Tibial nerve (tissue), 4 donors: ENCODE measurements around the gene SPTLC2. TPM values are rescaled to one million over a fixed set of nuclear protein-coding genes. Genes with fewer than 3 reads are reported as not detected.

Source experiments
- DNase-seq, 2 donors: peaks; one replicate each; pipeline ENCODE4 v3.0.0-alpha.2; 2019; ENCODE audit warnings: low spot score in 2 of 2
- H3K27ac ChIP-seq, 4 donors: fragments of 200-600 bp; sonication (generic) in 3 of 4; one replicate each; pipeline ENCODE4 v1.5.1; 2017 to 2019; ENCODE audit warnings: mild to moderate bottlenecking in 1 of 4
- H3K27me3 ChIP-seq, 2 donors: fragments of 200-600 bp; sonication (generic) in 1 of 2; one replicate each; pipeline versions ENCODE4 v1.5.1 to v1.6.0; 2017 to 2019
- H3K36me3 ChIP-seq, 3 donors: fragments of 200-600 bp; sonication (generic); one replicate each; pipeline ENCODE4 v1.5.1; 2018 to 2019
- H3K4me1 ChIP-seq, 4 donors: fragments of 200-600 bp; sonication (generic) in 3 of 4; one replicate each; pipeline ENCODE4 v1.5.1; 2017 to 2019
- H3K4me3 ChIP-seq, 4 donors: fragments of 200-600 bp; sonication (generic) in 3 of 4; one replicate each; pipeline ENCODE4 v1.5.1; 2017 to 2019; ENCODE audit warnings: mild to moderate bottlenecking in 1 of 4, moderate library complexity in 1 of 4
- H3K9me3 ChIP-seq, 4 donors: fragments of 200-600 bp; sonication (generic) in 3 of 4; one replicate each; pipeline ENCODE4 v1.5.1; 2017 to 2019
- EP300 ChIP-seq, 2 donors: sonication (generic); formaldehyde crosslinking; IDR thresholded peaks; one replicate each; pipeline ENCODE4 v1.6.1; 2017; ENCODE audit warnings: antibody characterized with exemption in 2 of 2, mild to moderate bottlenecking in 1 of 2
- POLR2A ChIP-seq, 2 donors: fragments of 450-650 bp; IDR thresholded peaks; one replicate each; pipeline ENCODE4 v1.6.1; 2017; ENCODE audit warnings: antibody characterized with exemption in 2 of 2, mild to moderate bottlenecking in 2 of 2, moderate library complexity in 2 of 2
- WGBS, 2 donors: methylation state at CpG; one replicate each; pipeline ENCODE4 v1.1.5; 2018; 5-methylcytosine and 5-hydroxymethylcytosine counted together
- total RNA-seq, 4 donors: library from RNA; depleted of rRNA; stranded (reverse); fragments of >200 nt; gene quantifications; one replicate each; pipeline ENCODE4 v1.1.0, GENCODE V29; 2016
- TF ChIP-seq, protein P1 (sequence below), 5 experiments: fragments of 200-600 bp in 3 of 5; fragments of 450-650 bp in 2 of 5; sonication (generic) in 3 of 5; IDR thresholded peaks; one replicate each; pipeline ENCODE4 v1.5.1; 2016 to 2019; ENCODE audit warnings: antibody characterized with exemption in 5 of 5, mild to moderate bottlenecking in 3 of 5, moderate library complexity in 2 of 5

The SPTLC2 gene
- total RNA-seq, 4 donors from 2014 or later = 25.5 to 45.2 (median 29.7) TPM

DNA sequence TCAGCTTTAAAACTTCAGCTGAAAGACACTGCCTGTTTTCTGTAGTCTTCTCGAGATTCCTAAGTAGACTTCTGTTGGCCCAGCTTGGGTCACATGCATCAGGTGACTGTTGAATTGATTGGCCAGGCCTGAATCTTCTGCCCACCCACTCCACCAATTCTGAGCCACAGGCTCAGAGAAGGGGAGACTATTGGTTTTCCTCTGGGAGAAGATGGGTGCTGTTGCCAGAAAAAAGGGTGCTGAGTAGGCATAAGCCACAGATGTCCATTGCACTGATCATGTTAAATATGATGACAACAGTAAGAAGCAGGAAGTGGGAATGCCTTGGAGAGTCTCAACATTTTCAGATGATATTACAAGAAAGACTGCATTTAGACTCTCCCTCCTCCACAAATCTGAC, 6.8 kb upstream of the SPTLC2 start:
- H3K27ac ChIP-seq = no peak overlapping the region
- 70% methylated on average over 1 of the region's 1 CpG for WGBS, 2 donors
- no peaks in the 10 kb centered on the region for H3K36me3 ChIP-seq
- H3K4me1 ChIP-seq = no peaks in the 10 kb centered on the region
- DNase-seq = no peak
- H3K9me3 ChIP-seq = no peaks in the 10 kb centered on the region
- H3K27me3 ChIP-seq = no peaks in the 10 kb centered on the region
- TF ChIP-seq POLR2A (IDR thresholded peaks at IDR 0.05) (no peak), EP300 (IDR thresholded peaks at IDR 0.05) (no peak)
- TF ChIP-seq, protein P1, sequence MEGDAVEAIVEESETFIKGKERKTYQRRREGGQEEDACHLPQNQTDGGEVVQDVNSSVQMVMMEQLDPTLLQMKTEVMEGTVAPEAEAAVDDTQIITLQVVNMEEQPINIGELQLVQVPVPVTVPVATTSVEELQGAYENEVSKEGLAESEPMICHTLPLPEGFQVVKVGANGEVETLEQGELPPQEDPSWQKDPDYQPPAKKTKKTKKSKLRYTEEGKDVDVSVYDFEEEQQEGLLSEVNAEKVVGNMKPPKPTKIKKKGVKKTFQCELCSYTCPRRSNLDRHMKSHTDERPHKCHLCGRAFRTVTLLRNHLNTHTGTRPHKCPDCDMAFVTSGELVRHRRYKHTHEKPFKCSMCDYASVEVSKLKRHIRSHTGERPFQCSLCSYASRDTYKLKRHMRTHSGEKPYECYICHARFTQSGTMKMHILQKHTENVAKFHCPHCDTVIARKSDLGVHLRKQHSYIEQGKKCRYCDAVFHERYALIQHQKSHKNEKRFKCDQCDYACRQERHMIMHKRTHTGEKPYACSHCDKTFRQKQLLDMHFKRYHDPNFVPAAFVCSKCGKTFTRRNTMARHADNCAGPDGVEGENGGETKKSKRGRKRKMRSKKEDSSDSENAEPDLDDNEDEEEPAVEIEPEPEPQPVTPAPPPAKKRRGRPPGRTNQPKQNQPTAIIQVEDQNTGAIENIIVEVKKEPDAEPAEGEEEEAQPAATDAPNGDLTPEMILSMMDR (IDR thresholded peaks at IDR 0.05) = no peak
- no peak overlapping the region for H3K4me3 ChIP-seq

DNA sequence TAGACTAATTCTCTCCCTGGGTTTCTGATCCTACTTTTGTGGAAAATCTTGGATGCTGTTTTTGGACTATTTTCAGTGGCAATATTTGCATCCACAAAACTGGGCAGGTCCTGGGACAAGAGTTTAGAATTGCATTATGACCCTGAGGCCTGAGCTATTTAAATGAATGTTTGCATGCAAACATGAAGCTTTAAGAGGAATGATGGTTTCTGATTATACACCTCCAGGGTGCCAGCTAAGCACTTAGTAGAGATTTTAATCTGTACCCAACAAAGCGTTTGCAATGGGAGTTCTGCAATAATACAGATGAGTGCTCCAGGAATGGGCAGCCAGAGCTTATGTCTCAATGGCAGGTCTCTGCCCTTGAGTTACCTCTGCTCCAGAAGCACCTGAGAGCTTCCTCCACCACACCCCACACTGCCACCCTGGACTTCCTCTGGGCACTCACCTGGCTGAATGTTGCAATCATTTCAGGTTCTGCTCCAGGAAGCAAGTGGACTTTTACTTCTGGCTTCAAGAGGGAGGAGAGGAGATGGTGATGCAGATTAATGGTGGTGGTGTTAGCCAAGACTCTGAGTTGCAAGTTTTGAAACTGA, 6.0 kb upstream of the SPTLC2 start:
- TF ChIP-seq, protein P1 (IDR thresholded peaks at IDR 0.05) = no peak
- no peaks in the 10 kb centered on the region for H3K9me3 ChIP-seq
- H3K4me3 ChIP-seq = no peak overlapping the region
- WGBS, 2 donors = 39 to 40% methylated on average over 1 of the region's 1 CpG
- no peaks in the 10 kb centered on the region for H3K27me3 ChIP-seq
- no peaks in the 10 kb centered on the region for H3K36me3 ChIP-seq
- H3K4me1 ChIP-seq = no peaks in the 10 kb centered on the region
- DNase-seq = no peak
- H3K27ac ChIP-seq = no peak overlapping the region

DNA sequence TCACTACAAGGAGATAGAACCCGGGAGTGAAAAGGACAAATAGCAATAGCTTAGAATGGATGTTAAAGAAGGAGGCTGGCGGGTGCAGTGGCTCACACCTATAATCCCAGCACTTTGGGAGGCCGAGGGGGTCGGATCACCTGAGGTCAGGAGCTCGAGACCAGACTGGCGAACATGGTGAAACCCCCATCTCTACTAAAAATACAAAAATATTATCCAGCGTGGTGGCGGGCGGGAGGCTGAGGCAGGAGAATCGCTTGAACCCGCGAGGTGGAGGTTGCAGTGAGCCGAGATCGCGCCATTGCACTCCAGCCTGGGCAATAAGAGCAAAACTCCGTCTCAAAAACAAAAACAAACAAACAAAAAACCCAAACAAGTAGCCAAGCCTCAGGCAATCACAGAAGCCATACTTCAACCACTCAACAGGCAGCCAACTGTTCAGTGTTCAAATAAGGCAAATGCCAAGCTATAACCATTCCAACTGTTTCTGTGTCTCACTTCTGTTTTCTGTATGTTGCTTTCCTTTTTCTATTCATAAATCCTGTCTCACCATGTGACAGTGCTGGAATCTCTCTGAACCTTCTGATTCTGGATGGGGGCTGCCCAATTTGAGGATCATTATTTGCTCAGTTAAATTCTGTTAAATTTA, 3.9 kb upstream of the SPTLC2 start:
- WGBS, 2 donors = 86 to 89% methylated on average over 16 of the region's 16 CpGs
- no peaks in the 10 kb centered on the region for H3K27me3 ChIP-seq
- DNase-seq = no peak
- H3K27ac ChIP-seq = no peak overlapping the region
- H3K36me3 ChIP-seq = no peaks in the 10 kb centered on the region
- TF ChIP-seq, protein P1 (IDR thresholded peaks at IDR 0.05) = no peak
- TF ChIP-seq EP300 (IDR thresholded peaks at IDR 0.05) = no peak
- H3K4me1 ChIP-seq = peaks cover 0 to 9% (median 3%) of the 10 kb centered on the region in 4 donors
- H3K4me3 ChIP-seq = no peak overlapping the region
- no peaks in the 10 kb centered on the region for H3K9me3 ChIP-seq

DNA sequence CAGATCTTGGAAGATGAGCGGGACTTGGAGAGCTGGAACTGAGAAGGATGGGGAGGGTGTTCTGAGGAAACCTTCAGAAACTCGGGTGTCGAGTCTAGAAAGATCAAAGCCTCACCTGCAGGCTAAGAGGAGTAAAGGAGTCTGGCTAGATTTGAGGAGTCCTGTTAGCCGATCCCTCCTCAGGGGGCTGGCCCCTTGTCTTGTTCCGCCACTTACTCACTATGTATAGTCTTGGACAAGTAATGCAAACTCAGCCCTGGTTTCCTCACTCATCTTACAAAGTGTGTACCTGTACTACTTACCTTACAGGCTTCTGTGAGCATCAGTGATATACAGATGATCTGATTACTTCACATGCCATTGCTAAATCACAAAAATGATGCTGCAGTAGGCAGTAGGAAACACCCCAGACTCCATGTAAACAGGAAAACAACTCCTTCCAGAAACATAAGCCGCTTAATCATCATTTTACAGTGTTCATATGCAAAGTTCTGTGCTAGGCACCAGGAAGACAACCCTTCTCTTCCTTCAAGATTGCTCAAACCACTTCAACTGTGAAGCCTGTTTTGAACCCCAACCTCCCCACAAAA, 2.0 kb upstream of the SPTLC2 start:
- Histone ChIP-seq H3K27me3 (no peaks in the 10 kb centered on the region), H3K9me3 (no peaks in the 10 kb centered on the region), H3K4me3 (no peak overlapping the region), H3K36me3 (no peaks in the 10 kb centered on the region), H3K4me1 (peaks cover 0 to 27% (median 8%) of the 10 kb centered on the region in 4 donors), H3K27ac (no peak overlapping the region)
- no peak for DNase-seq
- WGBS, 2 donors = 87% methylated on average over 6 of the region's 6 CpGs
- TF ChIP-seq, protein P1 (IDR thresholded peaks at IDR 0.05) = no peak
- TF ChIP-seq EP300 (IDR thresholded peaks at IDR 0.05) = no peak
- TF ChIP-seq POLR2A (IDR thresholded peaks at IDR 0.05) = no peak

DNA sequence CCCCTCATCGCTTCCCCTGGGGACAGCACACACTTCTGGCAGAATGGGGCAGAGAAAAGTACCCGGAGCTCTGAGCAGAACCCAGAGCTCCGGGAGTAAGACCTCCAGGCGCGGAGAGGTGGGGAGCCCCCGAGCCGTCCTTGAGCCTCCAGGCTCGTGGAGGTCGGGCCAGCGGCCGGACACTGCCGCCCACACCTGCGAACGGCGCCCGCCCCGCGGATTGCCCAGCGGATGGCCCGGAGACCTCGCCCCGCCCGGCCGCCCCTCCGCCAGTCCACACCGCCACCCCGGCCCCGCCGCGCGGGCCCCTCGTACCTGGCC, 344 bp downstream of the SPTLC2 start:
- Histone ChIP-seq H3K36me3 (no peaks in the 10 kb centered on the region), H3K4me1 (peaks cover 0 to 42% (median 11%) of the 10 kb centered on the region in 4 donors), H3K27ac (peak overlapping the region; percentile 65 to 90 (median 85)), H3K9me3 (no peaks in the 10 kb centered on the region), H3K4me3 (peak overlapping the region; percentile 78 to 95 (median 90)), H3K27me3 (no peaks in the 10 kb centered on the region)
- 0% methylated on average over 22 of the region's 32 CpGs; no CpG with 5 or more reads in 1 of the 2 donors for WGBS, 2 donors
- no peak for TF ChIP-seq POLR2A (IDR thresholded peaks at IDR 0.05)
- TF ChIP-seq, protein P1 (IDR thresholded peaks at IDR 0.05) = no peak
- TF ChIP-seq EP300 (IDR thresholded peaks at IDR 0.05) = no peak
- no peak for DNase-seq
